OCI-LY1 (cell line): Measurements from ENCODE around the gene CST9L.

Experiments used
- H2AFZ ChIP-seq: fragments of 200-600 bp; sonication (generic), shearing (Covaris generic); 2 replicates; pipeline ENCODE4 v1.6.0; 2014; ENCODE audit warnings: antibody characterized with exemption, mild to moderate bottlenecking, low read length
- H3F3A ChIP-seq: fragments of 200-600 bp; sonication (generic), shearing (Covaris generic); 2 replicates; pipeline ENCODE4 v1.6.0; 2014; ENCODE audit warnings: mild to moderate bottlenecking, antibody characterized with exemption, low read length, moderate library complexity; ENCODE audit not compliant: insufficient read depth
- H3K27ac ChIP-seq: fragments of 200-600 bp; sonication (generic); 2 replicates; pipeline ENCODE4 v1.5.1; 2014; ENCODE audit warnings: low read length, mixed run types, mild to moderate bottlenecking, low read depth; ENCODE audit not compliant: poor library complexity, severe bottlenecking
- H3K27me3 ChIP-seq: fragments of 200-600 bp; sonication (generic); 2 replicates; pipeline ENCODE4 v1.6.0; 2014; ENCODE audit warnings: antibody characterized with exemption, mild to moderate bottlenecking, low read length, moderate library complexity; ENCODE audit not compliant: insufficient read depth
- H3K36me3 ChIP-seq: fragments of 200-600 bp; sonication (generic); 2 replicates; pipeline ENCODE4 v1.6.1; 2014; ENCODE audit warnings: mild to moderate bottlenecking, antibody characterized with exemption, low read length, moderate library complexity, mixed read lengths; ENCODE audit not compliant: insufficient read depth
- H3K4me1 ChIP-seq: fragments of 200-600 bp; sonication (generic); 2 replicates; pipeline ENCODE4 v1.5.1; 2014; ENCODE audit warnings: mild to moderate bottlenecking, low read length, moderate library complexity; ENCODE audit not compliant: insufficient read depth, severe bottlenecking
- H3K4me2 ChIP-seq: fragments of 200-600 bp; sonication (generic), shearing (Covaris generic); 2 replicates; pipeline ENCODE4 v1.6.1; 2014; ENCODE audit warnings: low read length
- H3K4me3 ChIP-seq: fragments of 200-600 bp; sonication (generic); 2 replicates; pipeline ENCODE4 v1.5.1; 2014; ENCODE audit warnings: low read length, low read depth, mild to moderate bottlenecking, mixed read lengths; ENCODE audit not compliant: poor library complexity, severe bottlenecking
- H3K79me2 ChIP-seq: fragments of 200-600 bp; shearing (Covaris generic); 2 replicates; pipeline ENCODE4 v1.6.1; 2016; ENCODE audit warnings: mixed run types, low read length, mixed read lengths; ENCODE audit not compliant: insufficient read depth
- H3K9ac ChIP-seq: fragments of 200-600 bp; sonication (generic), shearing (Covaris generic); 2 replicates; pipeline ENCODE4 v1.6.1; 2014; ENCODE audit warnings: mild to moderate bottlenecking, low read length, mixed read lengths
- H3K9me2 ChIP-seq: fragments of 200-600 bp; sonication (generic), shearing (Covaris generic); 2 replicates; pipeline ENCODE4 v1.6.1; 2014; ENCODE audit warnings: low read depth, mild to moderate bottlenecking, low read length, mixed read lengths
- H3K9me3 ChIP-seq: fragments of 200-600 bp; shearing (Covaris generic); 2 replicates; pipeline ENCODE4 v1.6.1; 2014; ENCODE audit warnings: low read length, mixed read lengths
- H4K20me1 ChIP-seq: fragments of 200-600 bp; sonication (generic), shearing (Covaris generic); 2 replicates; pipeline ENCODE4 v1.6.0; 2016; ENCODE audit warnings: mild to moderate bottlenecking, low read length; ENCODE audit not compliant: insufficient read depth
- EZH2 ChIP-seq: fragments of 200-600 bp; sonication (generic), shearing (Covaris generic); IDR thresholded peaks from 2 replicates; pipeline ENCODE4 v1.8.0; 2017; ENCODE audit warnings: borderline replicate concordance, mixed run types, mild to moderate bottlenecking, antibody characterized with exemption, low read length, moderate library complexity, mixed read lengths
- TF ChIP-seq, protein P1 (sequence below): fragments of 200-600 bp; sonication (generic), shearing (Covaris generic); IDR thresholded peaks from 2 replicates; pipeline ENCODE4 v1.5.1; 2017; ENCODE audit warnings: mild to moderate bottlenecking, antibody characterized with exemption, low read length, moderate library complexity, mixed read lengths

The CST9L gene

GRCh38 chr20:23546435-23547144 is 21.7 kb downstream of the CST9L start:
- H3K4me1 ChIP-seq = no peaks in the 10 kb centered on the region
- no peak overlapping the region for H3K27ac ChIP-seq
- H2AFZ ChIP-seq = no peak overlapping the region
- no peaks in the 10 kb centered on the region for H3K79me2 ChIP-seq
- H3K36me3 ChIP-seq = no peaks in the 10 kb centered on the region
- H3F3A ChIP-seq = no peaks in the 10 kb centered on the region
- H3K27me3 ChIP-seq = 0 out of 2 replicates have a peak, but pooled peaks cover 4% of the 10 kb centered on the region
- TF ChIP-seq, protein P1, sequence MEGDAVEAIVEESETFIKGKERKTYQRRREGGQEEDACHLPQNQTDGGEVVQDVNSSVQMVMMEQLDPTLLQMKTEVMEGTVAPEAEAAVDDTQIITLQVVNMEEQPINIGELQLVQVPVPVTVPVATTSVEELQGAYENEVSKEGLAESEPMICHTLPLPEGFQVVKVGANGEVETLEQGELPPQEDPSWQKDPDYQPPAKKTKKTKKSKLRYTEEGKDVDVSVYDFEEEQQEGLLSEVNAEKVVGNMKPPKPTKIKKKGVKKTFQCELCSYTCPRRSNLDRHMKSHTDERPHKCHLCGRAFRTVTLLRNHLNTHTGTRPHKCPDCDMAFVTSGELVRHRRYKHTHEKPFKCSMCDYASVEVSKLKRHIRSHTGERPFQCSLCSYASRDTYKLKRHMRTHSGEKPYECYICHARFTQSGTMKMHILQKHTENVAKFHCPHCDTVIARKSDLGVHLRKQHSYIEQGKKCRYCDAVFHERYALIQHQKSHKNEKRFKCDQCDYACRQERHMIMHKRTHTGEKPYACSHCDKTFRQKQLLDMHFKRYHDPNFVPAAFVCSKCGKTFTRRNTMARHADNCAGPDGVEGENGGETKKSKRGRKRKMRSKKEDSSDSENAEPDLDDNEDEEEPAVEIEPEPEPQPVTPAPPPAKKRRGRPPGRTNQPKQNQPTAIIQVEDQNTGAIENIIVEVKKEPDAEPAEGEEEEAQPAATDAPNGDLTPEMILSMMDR = no peak
- no peak for TF ChIP-seq EZH2
- no peak overlapping the region for H3K4me2 ChIP-seq
- H4K20me1 ChIP-seq = no peaks in the 10 kb centered on the region
- no peak overlapping the region for H3K9ac ChIP-seq
- H3K9me2 ChIP-seq = no peaks in the 10 kb centered on the region
- H3K4me3 ChIP-seq = no peak overlapping the region
- H3K9me3 ChIP-seq = no peaks in the 10 kb centered on the region

DNA sequence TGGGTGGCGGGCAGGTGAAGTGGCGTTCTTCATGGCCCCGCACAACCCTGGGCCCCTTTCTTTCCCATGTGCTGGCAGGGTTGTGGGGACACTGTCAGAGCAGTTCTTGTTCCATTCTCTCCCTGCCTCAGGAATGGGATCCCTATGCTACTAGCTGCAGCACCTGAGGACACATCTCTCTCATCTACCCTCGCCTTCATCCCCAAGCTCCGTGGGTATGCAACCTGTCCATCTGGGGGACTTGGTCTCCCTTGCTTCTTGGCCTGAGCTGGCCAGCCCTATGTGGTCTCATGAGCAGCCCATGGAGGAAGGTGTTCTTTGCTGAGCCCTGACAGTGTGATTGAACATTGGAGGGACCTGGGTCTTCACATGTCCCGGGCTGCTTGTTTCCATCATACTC is 24.2 kb downstream of the CST9L start:
- H3K9me3 ChIP-seq = no peaks in the 10 kb centered on the region
- no peak overlapping the region for H2AFZ ChIP-seq
- no peak overlapping the region for H3K27ac ChIP-seq
- 0 out of 2 replicates have a peak, but pooled peaks cover 4% of the 10 kb centered on the region for H3K27me3 ChIP-seq
- TF ChIP-seq, protein P1 = no peak
- no peak for TF ChIP-seq EZH2
- no peaks in the 10 kb centered on the region for H3K36me3 ChIP-seq
- no peaks in the 10 kb centered on the region for H3F3A ChIP-seq
- H3K4me1 ChIP-seq = no peaks in the 10 kb centered on the region
- no peaks in the 10 kb centered on the region for H4K20me1 ChIP-seq
- H3K4me2 ChIP-seq = no peak overlapping the region
- no peaks in the 10 kb centered on the region for H3K9me2 ChIP-seq
- H3K4me3 ChIP-seq = no peak overlapping the region
- no peaks in the 10 kb centered on the region for H3K79me2 ChIP-seq
- H3K9ac ChIP-seq = no peak overlapping the region

- no peaks in the 10 kb centered on the region for H3K9me2 ChIP-seq
- H3K36me3 ChIP-seq = no peaks in the 10 kb centered on the region
- no peaks in the 10 kb centered on the region for H3K4me1 ChIP-seq
- no peaks in the 10 kb centered on the region for H3K79me2 ChIP-seq
- H3K27me3 ChIP-seq = 0 out of 2 replicates have a peak, but pooled peaks cover 4% of the 10 kb centered on the region
- no peaks in the 10 kb centered on the region for H3K9me3 ChIP-seq
- H4K20me1 ChIP-seq = no peaks in the 10 kb centered on the region
- TF ChIP-seq, protein P1 = no peak
- no peak for TF ChIP-seq EZH2
- H2AFZ ChIP-seq = no peak overlapping the region
- no peak overlapping the region for H3K4me3 ChIP-seq
- H3K4me2 ChIP-seq = no peak overlapping the region
- no peak overlapping the region for H3K27ac ChIP-seq
- no peaks in the 10 kb centered on the region for H3F3A ChIP-seq
- H3K9ac ChIP-seq = no peak overlapping the region
Observed at GRCh38 chr20:23542801-23543200, 25.5 kb downstream of the CST9L start.
